Measurements from ENCODE around the gene BST1. TPM values are rescaled to one million over a fixed set of nuclear protein-coding genes. Genes with fewer than 3 reads are reported as not detected.

The BST1 gene
- total RNA-seq, 1 experiment from 2014 or later: 1.4 TPM

DNA sequence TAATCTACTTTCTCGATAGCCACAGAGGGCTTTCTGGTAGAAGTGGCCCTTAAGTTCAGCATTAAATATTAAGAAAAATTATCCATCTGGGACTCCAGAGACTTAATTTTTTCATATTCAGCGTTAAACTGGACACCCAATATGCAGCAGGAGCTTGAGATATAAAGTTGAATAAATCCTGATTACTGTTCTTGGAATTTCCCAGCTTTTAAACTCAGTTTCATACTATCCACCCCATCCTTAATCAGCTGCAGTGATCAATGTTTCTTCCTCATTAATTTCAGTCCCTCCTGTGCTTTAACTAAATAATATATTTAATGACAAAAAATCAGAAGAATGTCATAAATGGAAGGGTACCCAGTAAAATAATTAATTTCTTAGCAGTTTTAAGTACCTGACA, 44.1 kb upstream of the BST1 start (continued):
- no peak for TF ChIP-seq ZNF416 (CRISPR knock-in tag; IDR thresholded peaks at IDR 0.05)
- TF ChIP-seq SP1 (CRISPR knock-in tag; conservative IDR thresholded peaks at IDR 0.05): no peak
- no peak for TF ChIP-seq E2F5 (CRISPR knock-in tag; IDR thresholded peaks at IDR 0.05)

- Mint-ChIP-seq H3K4me3 (no peak overlapping the region), H3K36me3 (no peaks in the 10 kb centered on the region; the same call in none of the 2 replicates), H3K9me3 (no peaks in the 10 kb centered on the region), H3K27me3 (ENCODE audit: low read depth) (peaks cover 2% of the 10 kb centered on the region; the same call in 1 of the 2 replicates), H3K4me1 (peaks cover 10% of the 10 kb centered on the region), H3K27ac (no peak overlapping the region)
- ATAC-seq (no peak), DNase-seq (ENCODE audit: low spot score) (no peak)
- CTCF ChIA-PET: no interaction called here
- TF ChIP-seq GABPB1 (CRISPR knock-in tag; IDR thresholded peaks at IDR 0.05) (peak; percentile 70), OVOL2 (CRISPR knock-in tag; IDR thresholded peaks at IDR 0.05; ENCODE audit: borderline replicate concordance) (no peak)
- POLR2A ChIA-PET: interaction anchor here (0.6 kb wide), 1 partner anchor 1924 kb away, joined by 4 read pairs; no protein-coding TSS in a partner anchor
These were observed 42.9 kb upstream of the BST1 start for GRCh38 chr4:15659768-15660570.

DNA sequence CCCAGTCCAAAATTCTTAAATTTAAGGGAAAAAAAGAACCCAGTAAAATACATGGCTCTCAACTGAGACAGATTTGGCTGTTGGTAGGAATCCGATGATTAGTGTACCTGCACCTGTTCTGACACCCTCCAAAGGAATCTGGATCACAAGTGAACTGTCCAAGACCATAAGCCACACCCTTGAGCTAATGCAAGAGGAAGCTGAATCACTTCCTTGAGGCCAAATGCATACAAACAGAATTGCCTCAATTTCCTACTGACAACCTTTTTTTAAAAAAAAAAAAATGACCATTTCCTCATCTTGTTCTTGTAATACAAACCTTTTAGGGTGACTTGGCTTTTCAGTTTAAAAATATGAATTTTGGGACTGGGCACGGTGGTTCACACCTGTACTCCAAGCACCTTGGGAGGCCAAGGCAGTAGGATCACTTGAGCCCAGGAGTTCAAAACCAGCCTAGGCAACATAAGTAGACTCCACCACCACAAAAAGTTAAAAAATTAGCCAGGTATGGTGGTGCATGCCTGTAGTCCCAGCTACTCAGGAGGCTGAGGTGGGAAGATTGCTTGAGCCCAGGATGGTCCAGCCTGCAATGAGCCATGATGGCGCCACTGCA, 37.0 kb upstream of the BST1 start:
- DNase-seq (ENCODE audit: low spot score) (no peak), ATAC-seq (no peak; the same call in 1 of the 2 replicates)
- CTCF ChIA-PET: no interaction called here
- Mint-ChIP-seq H3K9me3 (no peaks in the 10 kb centered on the region), H3K27ac (no peak overlapping the region; the same call in 1 of the 2 replicates), H3K36me3 (peaks cover 21% of the 10 kb centered on the region), H3K4me3 (no peak overlapping the region), H3K4me1 (no peaks in the 10 kb centered on the region), H3K27me3 (ENCODE audit: low read depth) (no peaks in the 10 kb centered on the region)
- POLR2A ChIA-PET: no interaction called here
- no peak for TF ChIP-seq PRDM15 (CRISPR knock-in tag; IDR thresholded peaks at IDR 0.05)
- TF ChIP-seq NFE2L1 (CRISPR knock-in tag; IDR thresholded peaks at IDR 0.05): no peak
- no peak for TF ChIP-seq ZMAT4 (CRISPR knock-in tag; IDR thresholded peaks at IDR 0.05)
- TF ChIP-seq NR1H2 (CRISPR knock-in tag; IDR thresholded peaks at IDR 0.05): no peak
- TF ChIP-seq SOX15 (CRISPR knock-in tag; IDR thresholded peaks at IDR 0.05): no peak
- no peak for TF ChIP-seq NR2C2 (CRISPR knock-in tag; IDR thresholded peaks at IDR 0.05)
- no peak for TF ChIP-seq MLX (CRISPR knock-in tag; IDR thresholded peaks at IDR 0.05)

DNA sequence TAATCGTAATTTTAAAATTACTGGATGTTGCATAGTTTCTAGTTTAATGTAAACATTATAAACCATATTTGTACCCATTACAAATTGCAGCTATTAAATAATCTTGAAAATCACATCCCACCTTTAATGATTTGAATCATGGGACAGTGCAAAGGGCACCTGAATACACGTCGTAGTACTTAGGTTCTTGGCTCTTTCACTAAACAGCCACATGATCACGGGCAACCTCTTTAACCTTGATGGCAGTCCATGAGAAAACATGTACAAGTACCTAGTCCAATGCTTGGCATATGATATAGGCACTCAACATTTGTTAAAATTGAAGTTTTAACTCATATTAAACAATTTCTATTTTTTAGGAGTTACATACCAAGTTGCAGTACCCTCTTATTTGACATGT, 35.9 kb upstream of the BST1 start:
- Mint-ChIP-seq H3K36me3 (peaks cover 27% of the 10 kb centered on the region), H3K4me3 (no peak overlapping the region), H3K4me1 (no peaks in the 10 kb centered on the region), H3K27me3 (ENCODE audit: low read depth) (no peaks in the 10 kb centered on the region), H3K9me3 (no peaks in the 10 kb centered on the region), H3K27ac (no peak overlapping the region)
- no peak for DNase-seq (ENCODE audit: low spot score)
- no peak for ATAC-seq
- CTCF ChIA-PET: interaction anchor here (0.7 kb wide), 1 partner anchor 10 kb away, joined by 3 read pairs; no protein-coding TSS in a partner anchor
- POLR2A ChIA-PET: no interaction called here
- TF ChIP-seq ZNF232 (CRISPR knock-in tag; IDR thresholded peaks at IDR 0.05) (no peak), FOXP1 (CRISPR knock-in tag; IDR thresholded peaks at IDR 0.05; ENCODE audit: borderline replicate concordance) (no peak), PRDM15 (CRISPR knock-in tag; IDR thresholded peaks at IDR 0.05) (no peak), GRHL2 (CRISPR knock-in tag; IDR thresholded peaks at IDR 0.05; ENCODE audit: insufficient replicate concordance, severe bottlenecking) (no peak), USF2 (CRISPR knock-in tag; IDR thresholded peaks at IDR 0.05) (no peak), KAT7 (CRISPR knock-in tag; IDR thresholded peaks at IDR 0.05; ENCODE audit: borderline replicate concordance) (no peak), CREB1 (CRISPR knock-in tag; IDR thresholded peaks at IDR 0.05) (no peak)

Measured in WTC11 (cell line).